ENCODE measurements around the gene KANSL1.

GRCh38 chr17:46190763-46191162 is 2.5 kb downstream of the KANSL1 start:
- TF ChIP-seq CTCF (conservative IDR thresholded peaks at IDR 0.05; ENCODE audit: low read depth, low read length), result no peak
- no peak for TF ChIP-seq SMC3 (IDR thresholded peaks at IDR 0.05; ENCODE audit: low read depth, low read length)
- TF ChIP-seq POLR2A (IDR thresholded peaks at IDR 0.05; ENCODE audit: low read depth, low read length), result no peak
- no peak for TF ChIP-seq RAD21 (IDR thresholded peaks at IDR 0.05; ENCODE audit: low read length)
- TF ChIP-seq MXI1 (IDR thresholded peaks at IDR 0.05; ENCODE audit: borderline replicate concordance, low read depth, low read length), result no peak
- no peak for TF ChIP-seq FOS (IDR thresholded peaks at IDR 0.05; ENCODE audit: low read depth, low read length)
- TF ChIP-seq CHD1 (IDR thresholded peaks at IDR 0.05; ENCODE audit: low read depth, low read length), result no peak
- TF ChIP-seq MAZ (IDR thresholded peaks at IDR 0.05; ENCODE audit: borderline replicate concordance, low read depth, low read length), result no peak
- no peak for TF ChIP-seq USF2 (IDR thresholded peaks at IDR 0.05; ENCODE audit: low read depth, low read length)
- no peak for TF ChIP-seq MAFK (IDR thresholded peaks at IDR 0.05; ENCODE audit: low read depth, low read length)
- no peak for TF ChIP-seq CEBPB (IDR thresholded peaks at IDR 0.05; ENCODE audit: low read depth, low read length)
- no peak for TF ChIP-seq RFX5 (IDR thresholded peaks at IDR 0.05; ENCODE audit: low read depth, low read length)
- no peak for TF ChIP-seq NFE2L2 (IDR thresholded peaks at IDR 0.05; ENCODE audit: low read depth, low read length)
- no peak for TF ChIP-seq BHLHE40 (IDR thresholded peaks at IDR 0.05; ENCODE audit: low read depth, low read length)

Data from IMR-90 (cell line).